ENCODE data around the gene TDP1.

The TDP1 gene

DNA sequence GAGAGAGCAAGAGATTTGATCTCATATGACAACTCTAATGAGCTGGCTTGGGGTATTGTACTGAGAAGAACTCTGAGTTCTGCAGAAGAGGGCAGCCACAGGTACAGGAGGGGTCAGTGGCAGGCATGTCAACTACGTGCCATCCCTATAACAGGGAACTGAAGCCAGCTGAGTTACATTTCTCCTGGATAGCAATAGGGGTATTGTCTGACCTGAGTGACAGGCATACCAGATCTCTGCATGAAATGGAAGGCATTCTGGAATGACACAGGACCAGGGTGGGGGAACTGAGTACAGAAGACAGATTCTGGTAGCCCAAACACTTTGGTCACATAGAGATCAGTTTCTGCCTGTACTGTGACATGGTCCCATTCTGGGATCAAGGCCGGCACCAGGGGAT lies 37.0 kb upstream of the TDP1 start:
- no peak overlapping the region for H3K4me3 ChIP-seq (ENCODE audit: low read depth, low read length)
- no peaks in the 10 kb centered on the region for H3K27me3 ChIP-seq (replicated peaks)
- no peak for DNase-seq
- in situ Hi-C loops (cut with HindIII; ENCODE audit: low pct_ligation_motif_present, low sequenced_read_pairs): no loop called here
- H3K27ac ChIP-seq: no peak overlapping the region
- TF ChIP-seq, protein P1, sequence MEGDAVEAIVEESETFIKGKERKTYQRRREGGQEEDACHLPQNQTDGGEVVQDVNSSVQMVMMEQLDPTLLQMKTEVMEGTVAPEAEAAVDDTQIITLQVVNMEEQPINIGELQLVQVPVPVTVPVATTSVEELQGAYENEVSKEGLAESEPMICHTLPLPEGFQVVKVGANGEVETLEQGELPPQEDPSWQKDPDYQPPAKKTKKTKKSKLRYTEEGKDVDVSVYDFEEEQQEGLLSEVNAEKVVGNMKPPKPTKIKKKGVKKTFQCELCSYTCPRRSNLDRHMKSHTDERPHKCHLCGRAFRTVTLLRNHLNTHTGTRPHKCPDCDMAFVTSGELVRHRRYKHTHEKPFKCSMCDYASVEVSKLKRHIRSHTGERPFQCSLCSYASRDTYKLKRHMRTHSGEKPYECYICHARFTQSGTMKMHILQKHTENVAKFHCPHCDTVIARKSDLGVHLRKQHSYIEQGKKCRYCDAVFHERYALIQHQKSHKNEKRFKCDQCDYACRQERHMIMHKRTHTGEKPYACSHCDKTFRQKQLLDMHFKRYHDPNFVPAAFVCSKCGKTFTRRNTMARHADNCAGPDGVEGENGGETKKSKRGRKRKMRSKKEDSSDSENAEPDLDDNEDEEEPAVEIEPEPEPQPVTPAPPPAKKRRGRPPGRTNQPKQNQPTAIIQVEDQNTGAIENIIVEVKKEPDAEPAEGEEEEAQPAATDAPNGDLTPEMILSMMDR (IDR thresholded peaks at IDR 0.05; ENCODE audit: low read depth, low read length, missing control alignments): no peak
- H3K36me3 ChIP-seq (replicated peaks): no peaks in the 10 kb centered on the region

DNA sequence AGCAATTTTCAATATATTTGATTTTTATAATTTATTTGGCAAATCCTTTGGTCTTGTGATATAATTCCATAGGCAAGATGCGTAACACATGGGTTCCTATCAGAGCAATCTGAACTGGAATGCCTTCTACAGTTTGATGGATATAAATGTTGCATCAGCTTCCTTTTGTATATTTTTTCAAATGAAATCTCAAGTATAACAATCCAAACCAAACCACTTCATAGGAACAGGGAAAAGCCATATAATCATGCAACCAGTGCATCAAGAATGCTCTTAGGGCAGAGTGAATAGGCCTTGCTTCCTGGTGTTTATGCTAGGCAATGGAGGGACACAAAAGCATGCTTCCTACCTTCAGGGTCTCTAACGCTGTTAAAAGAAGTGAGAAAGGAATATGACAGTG lies 35.7 kb upstream of the TDP1 start:
- Histone ChIP-seq H3K36me3 (replicated peaks) (no peaks in the 10 kb centered on the region), H3K27me3 (replicated peaks) (no peaks in the 10 kb centered on the region), H3K4me3 (ENCODE audit: low read depth, low read length) (no peak overlapping the region), H3K27ac (no peak overlapping the region)
- no peak for DNase-seq
- TF ChIP-seq, protein P1 (IDR thresholded peaks at IDR 0.05; ENCODE audit: low read depth, low read length, missing control alignments): no peak
- in situ Hi-C loops (cut with HindIII; ENCODE audit: low pct_ligation_motif_present, low sequenced_read_pairs): no loop called here

DNA sequence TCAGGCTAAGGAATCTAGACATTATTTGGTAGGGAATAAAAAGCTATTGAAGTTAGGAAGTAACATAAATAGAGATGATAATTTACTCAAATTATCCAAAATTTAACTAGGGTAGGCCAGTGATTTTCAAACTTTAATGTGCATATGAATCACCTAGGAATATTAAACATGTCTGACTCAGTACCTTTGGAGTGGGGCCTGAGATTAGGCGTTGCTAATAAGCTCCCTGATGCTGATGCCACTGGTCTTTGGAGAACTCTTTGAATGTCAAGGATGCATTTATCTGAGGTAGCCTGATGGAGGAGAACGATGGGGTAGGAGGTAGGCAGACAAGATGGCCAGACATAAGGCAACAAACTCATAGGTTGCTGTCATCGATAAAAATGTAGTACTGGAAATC lies 34.4 kb upstream of the TDP1 start:
- DNase-seq: no peak
- Histone ChIP-seq H3K4me3 (ENCODE audit: low read depth, low read length) (no peak overlapping the region), H3K27me3 (replicated peaks) (no peaks in the 10 kb centered on the region), H3K27ac (peak overlapping the region; percentile 92), H3K36me3 (replicated peaks) (no peaks in the 10 kb centered on the region)
- TF ChIP-seq, protein P1 (IDR thresholded peaks at IDR 0.05; ENCODE audit: low read depth, low read length, missing control alignments): no peak
- in situ Hi-C loops (cut with HindIII; ENCODE audit: low pct_ligation_motif_present, low sequenced_read_pairs): no loop called here

DNA sequence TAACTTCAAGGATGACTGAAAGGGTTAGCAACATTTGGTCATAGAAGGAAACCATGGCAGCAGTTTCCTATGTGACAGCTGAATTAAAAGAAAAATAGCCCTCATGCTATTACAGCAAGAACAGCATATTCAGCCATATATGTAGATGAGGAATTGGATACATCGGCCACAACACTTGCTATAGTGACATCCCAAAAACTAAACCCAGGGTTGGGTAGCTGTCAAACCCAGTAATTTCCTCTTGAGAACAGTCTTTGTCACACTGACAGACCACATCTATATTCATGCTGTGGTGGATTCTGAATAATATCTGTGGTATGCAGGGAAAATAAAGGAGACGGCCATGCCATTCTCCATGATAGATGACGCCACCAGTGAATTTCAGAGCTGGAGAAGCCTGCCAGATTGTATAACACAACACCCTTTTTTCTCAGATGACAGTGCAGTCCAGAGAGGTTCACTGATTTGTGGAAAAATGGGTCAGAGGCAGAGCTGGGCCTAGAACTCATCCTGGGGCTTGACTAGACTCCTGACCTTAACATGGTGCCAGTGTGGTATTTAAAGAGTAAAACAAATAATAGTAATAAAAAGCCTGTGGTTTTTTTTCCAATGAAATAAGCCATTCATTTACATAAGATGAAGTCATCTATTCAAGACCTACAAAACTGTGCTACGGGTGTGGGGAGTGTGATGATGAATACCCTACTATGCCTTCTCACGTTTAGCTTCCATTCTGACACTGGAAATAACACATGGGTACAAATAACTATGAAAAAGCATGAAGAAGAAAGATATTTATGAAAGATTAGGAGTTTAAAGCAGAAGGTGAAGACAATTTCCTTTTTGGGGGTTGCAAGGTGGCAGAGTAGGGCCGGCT lies 33.5 kb upstream of the TDP1 start:
- Histone ChIP-seq H3K27me3 (replicated peaks) (no peaks in the 10 kb centered on the region), H3K4me3 (ENCODE audit: low read depth, low read length) (no peak overlapping the region), H3K36me3 (replicated peaks) (no peaks in the 10 kb centered on the region), H3K27ac (peak overlapping the region; percentile 92)
- in situ Hi-C loops (cut with HindIII; ENCODE audit: low pct_ligation_motif_present, low sequenced_read_pairs): no loop called here
- DNase-seq: peak; percentile 97
- TF ChIP-seq, protein P1 (IDR thresholded peaks at IDR 0.05; ENCODE audit: low read depth, low read length, missing control alignments): no peak

DNA sequence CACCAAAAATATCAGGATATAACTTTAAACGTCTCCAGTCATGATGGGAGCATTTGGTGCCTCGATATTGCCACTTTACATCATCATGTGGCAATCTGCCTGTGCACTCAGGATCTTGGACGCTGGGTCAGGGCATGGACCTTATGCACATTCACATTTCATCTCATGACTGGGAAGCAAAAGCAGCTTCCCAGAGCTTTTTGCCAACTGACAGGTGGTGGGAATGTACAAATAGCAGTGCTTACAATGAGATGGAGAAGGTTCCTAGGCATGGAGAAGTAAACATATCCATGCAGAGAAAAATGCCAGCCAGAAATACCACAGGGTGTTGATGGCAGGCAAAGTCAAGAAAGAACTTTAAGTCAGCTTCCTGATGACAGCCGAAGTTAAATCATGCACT lies 31.5 kb upstream of the TDP1 start:
- in situ Hi-C loops (cut with HindIII; ENCODE audit: low pct_ligation_motif_present, low sequenced_read_pairs): no loop called here
- H3K27me3 ChIP-seq (replicated peaks): no peaks in the 10 kb centered on the region
- H3K4me3 ChIP-seq (ENCODE audit: low read depth, low read length): no peak overlapping the region
- no peak for DNase-seq
- H3K27ac ChIP-seq: no peak overlapping the region
- no peaks in the 10 kb centered on the region for H3K36me3 ChIP-seq (replicated peaks)
- TF ChIP-seq, protein P1 (IDR thresholded peaks at IDR 0.05; ENCODE audit: low read depth, low read length, missing control alignments): no peak
